Skeletal muscle tissue (tissue), 4 donors: ENCODE data around the gene LHX4. TPM values are rescaled to one million over a fixed set of nuclear protein-coding genes. Genes with fewer than 3 reads are reported as not detected.
"Not testable (repeated sequence)": the region's sequence is repeated elsewhere in the genome, so short reads cannot be mapped to it uniquely, and the experiment has no call there.

ENCODE experiments used
- H3K27ac ChIP-seq: one replicate; pipeline ENCODE4 v1.7.0; 2013; ENCODE audit warnings: mild to moderate bottlenecking, low read depth, low read length, inconsistent platforms
- H3K27me3 ChIP-seq, 3 donors: one replicate each; pipeline ENCODE4 v1.7.0; 2013; ENCODE audit warnings: low read length in 3 of 3; ENCODE audit not compliant: control insufficient read depth in 3 of 3, insufficient read depth in 3 of 3
- H3K36me3 ChIP-seq, 3 donors: one replicate each; pipeline ENCODE4 v1.7.0; 2013; ENCODE audit warnings: low read length in 3 of 3; ENCODE audit not compliant: control insufficient read depth in 3 of 3, insufficient read depth in 3 of 3
- H3K4me1 ChIP-seq, 3 donors: one replicate each; pipeline ENCODE4 v1.7.0; 2013; ENCODE audit warnings: low read length in 3 of 3, mild to moderate bottlenecking in 3 of 3; ENCODE audit not compliant: control insufficient read depth in 3 of 3, insufficient read depth in 3 of 3
- H3K4me3 ChIP-seq, 3 donors: one replicate each; pipeline ENCODE4 v1.7.0; 2013; ENCODE audit warnings: low read length in 3 of 3
- H3K9ac ChIP-seq, 3 donors: one replicate each; pipeline ENCODE4 v1.7.0; 2013; ENCODE audit warnings: low read length in 3 of 3, mild to moderate bottlenecking in 3 of 3, moderate library complexity in 2 of 3, low read depth in 1 of 3
- H3K9me3 ChIP-seq, 3 donors: one replicate each; pipeline ENCODE4 v1.7.0; 2013; ENCODE audit warnings: low read length in 3 of 3; ENCODE audit not compliant: control insufficient read depth in 3 of 3
- total RNA-seq: library from RNA; depleted of rRNA; stranded (reverse); fragments of >200 nt; gene quantifications from one replicate; pipeline ENCODE4 v1.2.3, GENCODE V29; 2014
- donor health status: Osteomylitis.

Gene LHX4
- total RNA-seq, 1 donor from 2014 or later = not detected

GRCh38 chr1:180196436-180197003, 33.5 kb upstream of the LHX4 start:
- no peaks in the 10 kb centered on the region for H3K4me1 ChIP-seq
- no peak overlapping the region for H3K4me3 ChIP-seq
- H3K27ac ChIP-seq = no peak overlapping the region
- peaks cover 27 to 33% (median 28%) of the 10 kb centered on the region in 3 donors for H3K36me3 ChIP-seq
- H3K27me3 ChIP-seq = no peaks in the 10 kb centered on the region
- H3K9me3 ChIP-seq = no peaks in the 10 kb centered on the region
- no peak overlapping the region for H3K9ac ChIP-seq

DNA sequence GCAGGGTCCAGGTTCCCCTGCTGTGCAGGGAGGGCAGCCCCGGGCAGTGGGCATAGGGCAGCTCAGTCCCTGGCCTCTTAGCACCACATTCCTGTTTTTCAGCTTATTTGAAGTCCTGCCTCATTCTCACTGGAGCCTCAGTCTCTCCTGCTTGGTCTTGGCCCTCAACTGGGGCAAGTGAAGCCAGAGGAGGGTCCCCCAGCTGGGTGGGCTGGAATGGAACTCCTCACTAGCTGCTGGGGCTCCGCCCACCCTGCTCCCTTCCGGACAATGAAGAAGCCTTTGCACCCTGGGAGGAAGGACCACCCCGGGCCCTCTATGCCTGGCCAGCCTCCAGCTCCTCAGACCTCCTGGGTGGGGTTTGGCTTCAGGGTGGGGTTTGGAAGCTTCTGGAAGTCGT, 32.8 kb upstream of the LHX4 start:
- H3K36me3 ChIP-seq = peaks cover 23 to 30% (median 24%) of the 10 kb centered on the region in 3 donors
- no peak overlapping the region for H3K4me3 ChIP-seq
- H3K9ac ChIP-seq = no peak overlapping the region
- H3K27me3 ChIP-seq = no peaks in the 10 kb centered on the region
- H3K27ac ChIP-seq = no peak overlapping the region
- H3K9me3 ChIP-seq = no peaks in the 10 kb centered on the region
- H3K4me1 ChIP-seq = no peaks in the 10 kb centered on the region

GRCh38 chr1:180198196-180198595, 31.9 kb upstream of the LHX4 start:
- Histone ChIP-seq H3K4me3 (no peak overlapping the region), H3K27me3 (no peaks in the 10 kb centered on the region), H3K9ac (no peak overlapping the region), H3K36me3 (peaks cover 21 to 28% (median 24%) of the 10 kb centered on the region in 3 donors), H3K9me3 (no peaks in the 10 kb centered on the region), H3K4me1 (no peaks in the 10 kb centered on the region), H3K27ac (no peak overlapping the region)

- Histone ChIP-seq H3K9ac (no peak overlapping the region), H3K27me3 (no peaks in the 10 kb centered on the region), H3K4me1 (no peaks in the 10 kb centered on the region), H3K4me3 (no peak overlapping the region), H3K36me3 (peaks cover 20 to 28% (median 23%) of the 10 kb centered on the region in 3 donors), H3K9me3 (no peaks in the 10 kb centered on the region), H3K27ac (no peak overlapping the region)
Observed at GRCh38 chr1:180198611-180199010, 31.5 kb upstream of the LHX4 start.

- H3K36me3 ChIP-seq = peaks cover 17 to 27% (median 19%) of the 10 kb centered on the region in 3 donors
- H3K9ac ChIP-seq = no peak overlapping the region
- H3K9me3 ChIP-seq = no peaks in the 10 kb centered on the region
- no peaks in the 10 kb centered on the region for H3K27me3 ChIP-seq
- no peak overlapping the region for H3K27ac ChIP-seq
- H3K4me1 ChIP-seq = no peaks in the 10 kb centered on the region
- no peak overlapping the region for H3K4me3 ChIP-seq
Observed at GRCh38 chr1:180199018-180199417, 31.0 kb upstream of the LHX4 start.

GRCh38 chr1:180201451-180202200, 28.4 kb upstream of the LHX4 start:
- no peak overlapping the region for H3K27ac ChIP-seq

DNA sequence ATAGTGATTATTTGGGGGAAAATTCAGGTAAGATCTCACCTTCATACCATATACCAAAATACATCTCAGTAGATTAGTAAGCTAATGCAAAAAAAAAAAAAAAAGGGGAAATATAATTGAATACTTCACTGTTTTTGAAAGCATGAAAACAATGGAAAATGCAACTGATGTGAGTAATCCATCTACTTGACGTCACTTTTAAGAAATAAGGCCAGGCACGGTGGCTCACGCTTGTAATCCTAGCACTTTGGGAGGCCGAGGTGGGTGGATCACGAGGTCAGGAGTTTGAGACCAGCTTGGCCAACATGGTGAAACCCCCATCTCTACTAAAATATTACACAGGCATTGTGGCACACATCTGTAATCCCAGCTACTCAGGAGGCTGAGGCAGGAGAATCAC, 27.5 kb upstream of the LHX4 start:
- not testable (repeated sequence) for H3K4me1 ChIP-seq, H3K9ac ChIP-seq, H3K36me3 ChIP-seq, H3K27ac ChIP-seq, H3K9me3 ChIP-seq, H3K27me3 ChIP-seq, H3K4me3 ChIP-seq

More at GRCh38 chr1:180201451-180202200, 28.4 kb upstream of the LHX4 start:
- H3K9me3 ChIP-seq = no peaks in the 10 kb centered on the region
- peaks cover 4 to 9% (median 8%) of the 10 kb centered on the region in 3 donors for H3K36me3 ChIP-seq
- H3K4me1 ChIP-seq = no peaks in the 10 kb centered on the region
- H3K9ac ChIP-seq = no peak overlapping the region
- H3K27me3 ChIP-seq = no peaks in the 10 kb centered on the region
- no peak overlapping the region for H3K4me3 ChIP-seq

DNA sequence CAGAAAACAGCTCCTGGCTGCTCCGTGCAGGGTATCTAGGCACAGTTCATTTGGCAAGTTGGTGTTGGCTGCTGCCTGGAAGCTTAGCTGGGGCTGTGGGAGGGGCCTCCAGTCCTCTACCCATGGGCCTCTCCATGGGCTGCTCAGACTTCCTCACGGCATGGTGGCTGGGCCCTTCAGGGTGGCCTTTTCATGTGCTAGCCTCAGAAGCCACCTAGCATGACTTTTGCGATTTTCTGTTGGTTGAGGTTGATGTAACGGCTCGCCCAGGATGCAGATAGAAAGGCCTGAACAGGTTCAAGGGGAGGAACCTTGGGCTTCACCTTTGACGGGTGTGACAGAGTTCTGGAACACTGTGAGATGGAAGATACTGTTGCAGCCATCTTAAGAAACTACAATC, 25.8 kb upstream of the LHX4 start:
- no peaks in the 10 kb centered on the region for H3K27me3 ChIP-seq
- H3K4me1 ChIP-seq = no peaks in the 10 kb centered on the region
- no peaks in the 10 kb centered on the region for H3K9me3 ChIP-seq
- H3K9ac ChIP-seq = no peak overlapping the region
- no peak overlapping the region for H3K27ac ChIP-seq
- H3K36me3 ChIP-seq = no peaks in the 10 kb centered on the region
- no peak overlapping the region for H3K4me3 ChIP-seq

DNA sequence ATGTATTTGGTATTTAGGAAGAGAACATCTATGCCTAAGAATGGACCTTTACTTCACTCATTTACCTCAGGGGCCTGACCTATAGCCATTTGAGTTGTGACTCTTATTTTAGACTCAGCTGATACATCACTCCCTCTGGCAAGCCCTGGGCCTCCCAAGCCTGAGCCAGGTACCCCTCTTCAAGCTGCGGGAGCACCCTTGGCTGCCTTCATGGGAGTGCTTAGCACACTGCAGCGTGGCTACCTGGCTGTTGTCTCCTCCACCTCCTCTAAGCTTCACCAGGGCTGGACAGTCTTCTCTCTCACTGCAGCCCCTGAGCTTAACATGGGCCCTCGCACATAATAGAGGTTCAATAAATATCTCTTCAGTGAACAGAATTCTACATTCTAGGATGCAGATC, 23.5 kb upstream of the LHX4 start:
- Histone ChIP-seq H3K36me3 (no peaks in the 10 kb centered on the region), H3K4me1 (no peaks in the 10 kb centered on the region), H3K4me3 (no peak overlapping the region), H3K9me3 (no peaks in the 10 kb centered on the region), H3K27me3 (peaks cover 0 to 8% (median 6%) of the 10 kb centered on the region in 3 donors), H3K27ac (no peak overlapping the region), H3K9ac (no peak overlapping the region)

- peaks cover 0 to 12% (median 9%) of the 10 kb centered on the region in 3 donors for H3K27me3 ChIP-seq
- H3K27ac ChIP-seq = no peak overlapping the region
- H3K36me3 ChIP-seq = no peaks in the 10 kb centered on the region
Observed at GRCh38 chr1:180208264-180208663, 21.8 kb upstream of the LHX4 start.

More at GRCh38 chr1:180208264-180208663, 21.8 kb upstream of the LHX4 start:
- H3K4me3 ChIP-seq = no peak overlapping the region
- no peaks in the 10 kb centered on the region for H3K4me1 ChIP-seq
- no peaks in the 10 kb centered on the region for H3K9me3 ChIP-seq
- H3K9ac ChIP-seq = no peak overlapping the region
